Effector memory CD4-positive, alpha-beta T cell (primary cell): ENCODE data around the gene GGNBP2.

Source experiments
- DNase-seq, 3 donors: peaks; one replicate each; pipeline ENCODE4 v3.0.0-alpha.2; 2020
- H3K27ac ChIP-seq: 2 replicates; pipeline ENCODE4 v1.7.0; 2013; ENCODE audit warnings: mild to moderate bottlenecking, low read length, moderate library complexity; ENCODE audit not compliant: insufficient read depth, poor library complexity, severe bottlenecking
- H3K27me3 ChIP-seq: replicated peaks from 2 replicates; pipeline ENCODE4 v1.7.0; 2013; ENCODE audit warnings: mild to moderate bottlenecking, low read length; ENCODE audit not compliant: insufficient read depth, control insufficient read depth, poor library complexity, severe bottlenecking
- H3K36me3 ChIP-seq: 2 replicates; pipeline ENCODE4 v1.7.0; 2013; ENCODE audit warnings: mild to moderate bottlenecking, low read length, moderate library complexity; ENCODE audit not compliant: control insufficient read depth, insufficient read depth
- H3K4me1 ChIP-seq: 2 replicates; pipeline ENCODE4 v1.7.0; 2013; ENCODE audit warnings: low read length, mild to moderate bottlenecking; ENCODE audit not compliant: control insufficient read depth, insufficient read depth, poor library complexity, severe bottlenecking
- H3K4me3 ChIP-seq: 2 replicates; pipeline ENCODE4 v1.7.0; 2013; ENCODE audit warnings: low read length, low read depth, mild to moderate bottlenecking; ENCODE audit not compliant: insufficient read depth, poor library complexity, severe bottlenecking
- H3K9me3 ChIP-seq: 2 replicates; pipeline ENCODE4 v1.7.0; 2013; ENCODE audit warnings: mild to moderate bottlenecking, low read length, moderate library complexity; ENCODE audit not compliant: control insufficient read depth

GGNBP2 gene

GRCh38 chr17:36512641-36513040 is 32.1 kb upstream of the GGNBP2 start:
- peaks cover 14% of the 10 kb centered on the region for H3K36me3 ChIP-seq
- no peak overlapping the region for H3K4me3 ChIP-seq
- no peaks in the 10 kb centered on the region for H3K27me3 ChIP-seq
- no peak for DNase-seq
- H3K27ac ChIP-seq: no peak overlapping the region
- H3K4me1 ChIP-seq: no peaks in the 10 kb centered on the region
- no peaks in the 10 kb centered on the region for H3K9me3 ChIP-seq

GRCh38 chr17:36514856-36515255 is 29.9 kb upstream of the GGNBP2 start:
- DNase-seq: no peak
- Histone ChIP-seq H3K4me1 (no peaks in the 10 kb centered on the region), H3K9me3 (no peaks in the 10 kb centered on the region), H3K4me3 (no peak overlapping the region), H3K27me3 (no peaks in the 10 kb centered on the region), H3K36me3 (peaks cover 11% of the 10 kb centered on the region), H3K27ac (no peak overlapping the region)

GRCh38 chr17:36515837-36516236 is 28.9 kb upstream of the GGNBP2 start:
- Histone ChIP-seq H3K9me3 (no peaks in the 10 kb centered on the region), H3K4me3 (no peak overlapping the region), H3K27ac (no peak overlapping the region), H3K36me3 (peaks cover 12% of the 10 kb centered on the region), H3K27me3 (no peaks in the 10 kb centered on the region), H3K4me1 (no peaks in the 10 kb centered on the region)
- no peak for DNase-seq

GRCh38 chr17:36523113-36523512 is 21.6 kb upstream of the GGNBP2 start:
- Histone ChIP-seq H3K9me3 (no peaks in the 10 kb centered on the region), H3K4me1 (no peaks in the 10 kb centered on the region), H3K4me3 (no peak overlapping the region), H3K27me3 (no peaks in the 10 kb centered on the region), H3K27ac (no peak overlapping the region), H3K36me3 (peaks cover 25% of the 10 kb centered on the region)
- DNase-seq: no peak

GRCh38 chr17:36524428-36524876 is 20.3 kb upstream of the GGNBP2 start:
- DNase-seq: no peak
- H3K27ac ChIP-seq: no peak overlapping the region

GRCh38 chr17:36525113-36525512 is 19.6 kb upstream of the GGNBP2 start:
- H3K27ac ChIP-seq: no peak overlapping the region
- no peak for DNase-seq
- no peaks in the 10 kb centered on the region for H3K4me1 ChIP-seq
- H3K9me3 ChIP-seq: no peaks in the 10 kb centered on the region
- H3K4me3 ChIP-seq: no peak overlapping the region
- H3K27me3 ChIP-seq: no peaks in the 10 kb centered on the region
- H3K36me3 ChIP-seq: peaks cover 25% of the 10 kb centered on the region

More at GRCh38 chr17:36524428-36524876, 20.3 kb upstream of the GGNBP2 start:
- H3K36me3 ChIP-seq: peaks cover 25% of the 10 kb centered on the region
- no peaks in the 10 kb centered on the region for H3K9me3 ChIP-seq
- H3K27me3 ChIP-seq: no peaks in the 10 kb centered on the region
- no peaks in the 10 kb centered on the region for H3K4me1 ChIP-seq
- no peak overlapping the region for H3K4me3 ChIP-seq

- H3K27me3 ChIP-seq: no peaks in the 10 kb centered on the region
- no peak for DNase-seq
- H3K4me1 ChIP-seq: no peaks in the 10 kb centered on the region
- no peaks in the 10 kb centered on the region for H3K9me3 ChIP-seq
- no peak overlapping the region for H3K4me3 ChIP-seq
- H3K36me3 ChIP-seq: peaks cover 19% of the 10 kb centered on the region
- H3K27ac ChIP-seq: no peak overlapping the region
Measured at GRCh38 chr17:36525888-36526287, 18.8 kb upstream of the GGNBP2 start.

- H3K27ac ChIP-seq: no peak overlapping the region
- DNase-seq: no peak
- H3K4me1 ChIP-seq: no peaks in the 10 kb centered on the region
- H3K9me3 ChIP-seq: no peaks in the 10 kb centered on the region
- peaks cover 20% of the 10 kb centered on the region for H3K36me3 ChIP-seq
- H3K27me3 ChIP-seq: no peaks in the 10 kb centered on the region
- no peak overlapping the region for H3K4me3 ChIP-seq
Measured at GRCh38 chr17:36527621-36528250, 17.0 kb upstream of the GGNBP2 start.

GRCh38 chr17:36529121-36529520 is 15.6 kb upstream of the GGNBP2 start:
- peaks cover 20% of the 10 kb centered on the region for H3K36me3 ChIP-seq
- H3K9me3 ChIP-seq: no peaks in the 10 kb centered on the region
- H3K27me3 ChIP-seq: no peaks in the 10 kb centered on the region
- no peak overlapping the region for H3K27ac ChIP-seq
- no peaks in the 10 kb centered on the region for H3K4me1 ChIP-seq
- no peak for DNase-seq
- no peak overlapping the region for H3K4me3 ChIP-seq

GRCh38 chr17:36532435-36532975 is 12.2 kb upstream of the GGNBP2 start:
- no peak overlapping the region for H3K27ac ChIP-seq
- H3K4me3 ChIP-seq: no peak overlapping the region
- H3K36me3 ChIP-seq: peaks cover 11% of the 10 kb centered on the region
- H3K9me3 ChIP-seq: no peaks in the 10 kb centered on the region
- no peaks in the 10 kb centered on the region for H3K27me3 ChIP-seq
- no peaks in the 10 kb centered on the region for H3K4me1 ChIP-seq
- DNase-seq: no peak
